MM.1S (cell line): ENCODE data around the gene ZNF454.

Experiments used
- DNase-seq: peaks from one replicate; pipeline ENCODE4 v3.0.0-alpha.2; 2015
- H2AFZ ChIP-seq: fragments of 300-600 bp; sonication (generic); 2 replicates; pipeline ENCODE4 v1.6.0; 2016; ENCODE audit warnings: antibody characterized with exemption, low read length
- H3F3A ChIP-seq: fragments of 300-600 bp; sonication (generic); 2 replicates; pipeline ENCODE4 v1.6.1; 2016; ENCODE audit warnings: mild to moderate bottlenecking, antibody characterized with exemption, low read length, moderate library complexity, mixed read lengths; ENCODE audit not compliant: insufficient read depth
- H3K27ac ChIP-seq: fragments of 300-600 bp; sonication (generic); 2 replicates; pipeline ENCODE4 v1.5.1; 2016; ENCODE audit warnings: mild to moderate bottlenecking, low read length
- H3K27me3 ChIP-seq: fragments of 300-600 bp; sonication (generic); replicated peaks from 2 replicates; pipeline ENCODE4 v1.6.0; 2016; ENCODE audit warnings: low read length; ENCODE audit not compliant: insufficient read depth
- H3K36me3 ChIP-seq: fragments of 300-600 bp; sonication (generic); replicated peaks from 2 replicates; pipeline ENCODE4 v1.6.1; 2016; ENCODE audit warnings: mild to moderate bottlenecking, low read length, mixed read lengths; ENCODE audit not compliant: insufficient read depth
- H3K4me1 ChIP-seq: fragments of 300-600 bp; sonication (generic); 2 replicates; pipeline ENCODE4 v1.6.1; 2016; ENCODE audit warnings: low read length, mixed read lengths
- H3K4me2 ChIP-seq: fragments of 300-600 bp; sonication (generic); 2 replicates; pipeline ENCODE4 v1.6.0; 2016; ENCODE audit warnings: low read depth, low read length
- H3K4me3 ChIP-seq: fragments of 300-600 bp; sonication (generic); 2 replicates; pipeline ENCODE4 v1.5.1; 2016; ENCODE audit warnings: low read length, mixed read lengths
- H3K79me2 ChIP-seq: fragments of 300-600 bp; sonication (generic); 2 replicates; pipeline ENCODE4 v1.6.1; 2016; ENCODE audit warnings: mixed run types, low read length, mixed read lengths
- H3K9ac ChIP-seq: fragments of 300-600 bp; sonication (generic); 2 replicates; pipeline ENCODE4 v1.6.1; 2016; ENCODE audit warnings: low read length, mixed read lengths
- H3K9me2 ChIP-seq: fragments of 300-600 bp; sonication (generic); replicated peaks from 2 replicates; pipeline ENCODE4 v1.6.1; 2016; ENCODE audit warnings: mild to moderate bottlenecking, low read length, mixed read lengths; ENCODE audit not compliant: insufficient read depth
- H3K9me3 ChIP-seq: fragments of 300-600 bp; sonication (generic); replicated peaks from 2 replicates; pipeline ENCODE4 v1.6.1; 2016; ENCODE audit warnings: mild to moderate bottlenecking, low read length, mixed read lengths; ENCODE audit not compliant: insufficient read depth
- H4K20me1 ChIP-seq: fragments of 300-600 bp; sonication (generic); 2 replicates; pipeline ENCODE4 v1.6.1; 2016; ENCODE audit warnings: mild to moderate bottlenecking, low read length, moderate library complexity, mixed read lengths; ENCODE audit not compliant: insufficient read depth
- CTCF ChIP-seq: fragments of 300-600 bp; sonication (generic); IDR thresholded peaks from 2 replicates; pipeline ENCODE4 v1.5.1; 2016; ENCODE audit warnings: antibody characterized with exemption, low read length, mixed read lengths
- EZH2 ChIP-seq: fragments of 300-600 bp; sonication (generic); optimal IDR thresholded peaks from 2 replicates; pipeline ENCODE3; 2017; ENCODE audit warnings: low read depth, mild to moderate bottlenecking, antibody characterized with exemption, low read length, mixed read lengths
- EZH2phosphoT487 ChIP-seq: fragments of 300-600 bp; sonication (generic); IDR thresholded peaks from 2 replicates; pipeline ENCODE4 v1.6.1; 2018; ENCODE audit warnings: antibody characterized with exemption, low read length

Gene ZNF454

GRCh38 chr5:178984145-178985072 is 43.4 kb downstream of the ZNF454 start:
- no peaks in the 10 kb centered on the region for H4K20me1 ChIP-seq
- H3K4me2 ChIP-seq = no peak overlapping the region
- DNase-seq = no peak
- no peaks in the 10 kb centered on the region for H3K27me3 ChIP-seq
- no peaks in the 10 kb centered on the region for H3F3A ChIP-seq
- no peak overlapping the region for H3K4me3 ChIP-seq
- H3K27ac ChIP-seq = no peak overlapping the region
- H3K9me3 ChIP-seq = no peaks in the 10 kb centered on the region
- no peaks in the 10 kb centered on the region for H3K4me1 ChIP-seq
- H3K9ac ChIP-seq = no peak overlapping the region
- H2AFZ ChIP-seq = no peak overlapping the region
- H3K9me2 ChIP-seq = no peaks in the 10 kb centered on the region
- no peaks in the 10 kb centered on the region for H3K36me3 ChIP-seq
- TF ChIP-seq EZH2phosphoT487 = no peak
- TF ChIP-seq CTCF = no peak
- no peak for TF ChIP-seq EZH2
- no peaks in the 10 kb centered on the region for H3K79me2 ChIP-seq

GRCh38 chr5:178986326-178986960 is 45.4 kb downstream of the ZNF454 start:
- no peaks in the 10 kb centered on the region for H3K9me3 ChIP-seq

GRCh38 chr5:178988436-178989220 is 47.6 kb downstream of the ZNF454 start:
- H4K20me1 ChIP-seq = no peaks in the 10 kb centered on the region
- no peaks in the 10 kb centered on the region for H3K9me2 ChIP-seq
- H3F3A ChIP-seq = no peaks in the 10 kb centered on the region
- H3K9ac ChIP-seq = no peak overlapping the region
- no peak overlapping the region for H3K4me2 ChIP-seq
- H3K36me3 ChIP-seq = no peaks in the 10 kb centered on the region
- H3K27me3 ChIP-seq = no peaks in the 10 kb centered on the region
- no peaks in the 10 kb centered on the region for H3K9me3 ChIP-seq
- H3K27ac ChIP-seq = no peak overlapping the region
- H2AFZ ChIP-seq = no peak overlapping the region
- H3K4me1 ChIP-seq = no peaks in the 10 kb centered on the region
- H3K79me2 ChIP-seq = no peaks in the 10 kb centered on the region
- DNase-seq = no peak
- no peak for TF ChIP-seq EZH2
- H3K4me3 ChIP-seq = no peak overlapping the region

More at GRCh38 chr5:178986326-178986960, 45.4 kb downstream of the ZNF454 start:
- H3K27ac ChIP-seq = no peak overlapping the region
- TF ChIP-seq CTCF (no peak), EZH2 (no peak), EZH2phosphoT487 (no peak)
- H3F3A ChIP-seq = no peaks in the 10 kb centered on the region
- H3K4me2 ChIP-seq = no peak overlapping the region
- H3K9me2 ChIP-seq = no peaks in the 10 kb centered on the region
- no peaks in the 10 kb centered on the region for H3K79me2 ChIP-seq
- H3K36me3 ChIP-seq = no peaks in the 10 kb centered on the region
- H3K27me3 ChIP-seq = no peaks in the 10 kb centered on the region
- no peaks in the 10 kb centered on the region for H3K4me1 ChIP-seq
- H3K4me3 ChIP-seq = no peak overlapping the region
- H3K9ac ChIP-seq = no peak overlapping the region
- no peak overlapping the region for H2AFZ ChIP-seq
- no peak for DNase-seq
- no peaks in the 10 kb centered on the region for H4K20me1 ChIP-seq
